ENCODE results near the gene MED15.
A peak's percentile ranks its signal among the peaks of the same experiment; 100 is the strongest.
"Not testable (repeated sequence)": the region's sequence is repeated elsewhere in the genome, so short reads cannot be mapped to it uniquely, and the experiment has no call there.

Gene MED15

DNA sequence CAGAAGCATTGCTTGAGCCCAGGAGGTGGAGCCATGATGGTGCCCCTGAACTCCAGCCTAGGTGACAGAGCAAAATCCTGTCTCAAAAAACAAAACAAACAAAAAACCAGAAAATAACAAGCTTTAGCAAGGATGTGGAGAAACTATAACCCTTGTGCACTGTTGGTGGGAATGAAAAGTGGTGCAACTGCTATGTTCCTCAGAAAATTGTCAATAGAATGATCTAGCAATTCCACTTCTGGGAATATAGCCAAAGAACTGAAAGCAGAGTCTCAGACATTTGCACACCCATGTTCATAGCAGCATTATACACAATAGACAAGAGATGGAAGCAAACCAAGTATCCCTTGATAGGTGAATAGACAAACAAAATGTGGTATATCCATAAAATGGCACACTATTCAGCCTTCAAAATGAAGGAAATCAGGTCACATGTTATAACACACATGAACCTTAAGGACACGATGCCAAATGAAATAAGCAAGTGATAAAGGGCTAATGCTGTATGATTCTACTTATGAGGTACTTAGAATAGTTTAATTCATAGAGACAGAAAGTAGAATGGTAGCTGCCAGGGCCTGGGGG, 27.7 kb upstream of the MED15 start:
- no peak for DNase-seq (ENCODE audit: low read depth in 2 of 3, low spot score in 2 of 3)

DNA sequence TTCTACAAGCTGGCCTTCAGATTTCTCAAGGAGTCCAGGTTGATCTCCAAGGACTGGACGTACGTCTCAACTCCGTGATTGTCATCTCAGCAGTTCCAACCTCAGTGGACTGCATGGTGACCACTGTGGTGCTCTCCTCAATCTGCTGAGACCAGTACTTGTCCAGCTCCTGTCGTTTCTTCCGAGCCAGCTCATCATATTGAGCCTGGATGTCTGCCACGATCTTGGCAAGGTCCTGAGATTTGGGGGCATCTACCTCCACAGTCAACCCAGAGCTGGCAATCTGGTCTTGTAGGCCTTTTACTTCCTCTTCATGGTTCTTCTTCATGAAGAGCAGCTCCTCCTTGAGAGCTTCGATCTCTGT, 24.3 kb upstream of the MED15 start:
- not testable (repeated sequence) for DNase-seq (ENCODE audit: low read depth in 2 of 3, low spot score in 2 of 3)

DNA sequence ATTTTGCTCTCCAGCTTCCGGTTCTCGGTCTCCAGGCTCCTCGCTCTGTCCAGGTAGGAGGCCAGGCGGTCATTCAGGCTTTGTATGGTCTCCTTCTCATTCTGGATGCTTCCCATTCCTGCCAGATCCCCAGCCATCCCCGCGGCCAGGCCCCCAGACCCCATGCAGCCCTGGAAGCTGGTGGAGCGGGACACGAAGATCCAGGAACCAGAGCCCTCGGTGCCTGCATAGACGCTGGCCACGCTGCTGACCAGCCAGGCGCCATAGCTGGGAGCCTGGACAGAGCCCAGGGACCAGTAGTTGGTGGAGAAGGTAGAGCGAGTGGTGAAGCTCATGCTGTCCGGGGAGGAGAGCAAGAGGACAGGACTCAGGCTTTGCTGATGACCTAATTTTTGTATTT, 23.6 kb upstream of the MED15 start:
- no peak for DNase-seq (ENCODE audit: low read depth in 2 of 3, low spot score in 2 of 3)

DNA sequence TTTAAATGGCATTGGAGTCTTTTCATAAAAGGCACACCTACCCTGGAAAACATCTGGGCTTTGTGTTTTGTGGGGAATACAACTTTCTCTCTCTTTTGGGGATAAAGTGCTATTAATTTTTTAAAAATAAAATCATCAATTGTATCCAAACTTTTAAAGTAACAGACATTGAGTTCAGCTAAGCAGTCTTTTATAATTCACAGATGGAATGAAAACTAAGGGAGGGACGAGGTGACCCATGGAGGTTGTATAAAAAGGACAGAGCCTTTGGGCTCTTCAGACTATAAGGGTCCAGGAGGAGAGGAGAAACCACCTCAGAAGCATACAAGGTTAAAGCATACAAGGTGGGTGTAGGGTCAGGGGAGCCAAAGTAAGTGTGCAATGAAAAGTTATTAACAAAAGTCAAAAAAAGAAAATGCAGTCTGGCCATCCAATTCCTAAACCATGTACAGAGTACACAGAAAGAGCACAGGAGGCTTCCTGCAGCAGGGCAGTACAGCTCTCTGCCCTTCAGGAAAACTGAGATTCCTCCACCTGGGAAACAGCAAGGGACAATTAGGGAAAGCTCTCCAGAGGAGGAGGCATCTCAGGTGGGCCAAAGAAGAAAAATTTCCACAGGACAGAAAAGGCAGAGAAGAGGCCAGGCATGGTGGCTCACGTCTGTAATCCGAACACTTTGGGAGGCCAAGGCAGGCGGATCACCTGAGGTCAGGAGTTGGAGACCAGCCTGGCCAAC, 22.3 kb upstream of the MED15 start:
- DNase-seq (ENCODE audit: low read depth in 2 of 3, low spot score in 2 of 3) = no peak

DNA sequence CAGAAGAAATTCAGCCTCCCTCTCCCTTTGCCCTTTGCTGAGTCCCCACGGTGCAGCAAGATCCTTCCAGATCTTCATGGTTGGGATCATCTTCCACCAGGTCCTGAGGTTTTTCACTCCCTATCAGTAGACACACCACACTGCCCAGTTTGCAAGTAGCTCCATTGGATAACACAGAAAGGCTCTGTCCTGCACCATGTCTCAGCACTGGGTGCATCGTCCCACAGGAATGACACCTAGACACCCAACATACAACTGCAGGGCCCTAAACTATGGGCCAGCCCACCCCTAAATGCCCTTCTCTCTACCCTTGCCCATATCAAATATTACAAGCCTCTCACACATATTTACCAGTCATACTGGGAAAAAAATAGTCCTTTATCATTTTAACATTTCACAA, 21.2 kb upstream of the MED15 start:
- no peak for DNase-seq (ENCODE audit: low read depth in 2 of 3, low spot score in 2 of 3)

DNA sequence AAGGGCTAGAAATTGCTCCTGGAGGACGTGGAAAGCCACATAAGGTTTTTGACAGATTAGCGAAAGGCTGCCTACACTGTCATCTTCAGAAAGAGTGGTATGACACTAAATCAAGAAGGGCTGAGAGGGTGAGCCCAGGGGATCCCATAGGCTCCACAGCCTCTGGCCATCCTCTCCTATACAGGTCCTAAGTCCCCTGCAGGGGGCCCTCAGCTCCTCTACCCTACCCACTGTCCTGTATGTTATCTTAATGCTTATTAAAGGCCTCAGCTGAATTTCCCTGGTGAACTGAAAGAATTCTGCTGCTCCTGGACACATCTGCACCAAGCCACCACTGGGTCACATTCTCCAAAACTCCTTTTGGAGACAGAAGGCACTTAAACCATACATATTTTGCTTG, 19.7 kb upstream of the MED15 start:
- DNase-seq (ENCODE audit: low read depth in 2 of 3, low spot score in 2 of 3) = no peak

DNA sequence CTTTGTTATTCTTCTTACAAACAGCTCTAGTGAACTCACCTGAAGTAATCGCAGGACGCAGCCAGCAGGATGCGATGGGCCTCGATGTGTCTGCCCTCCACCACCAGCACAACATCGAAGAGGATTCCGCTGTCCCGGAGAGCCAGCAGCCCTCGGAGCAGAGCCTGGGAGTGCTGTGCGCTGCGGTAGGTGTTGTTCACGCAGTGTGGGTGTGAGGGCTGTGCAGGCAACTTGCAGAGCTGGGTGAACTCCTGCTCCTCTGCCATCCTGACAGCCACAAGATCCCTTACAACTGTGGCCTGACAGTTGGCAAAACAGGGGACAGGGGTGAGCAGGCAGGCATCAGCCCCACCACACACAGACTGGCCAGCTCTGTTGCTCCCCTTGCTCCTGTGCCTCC, 18.5 kb upstream of the MED15 start:
- DNase-seq (ENCODE audit: low read depth in 2 of 3, low spot score in 2 of 3) = no peak

DNA sequence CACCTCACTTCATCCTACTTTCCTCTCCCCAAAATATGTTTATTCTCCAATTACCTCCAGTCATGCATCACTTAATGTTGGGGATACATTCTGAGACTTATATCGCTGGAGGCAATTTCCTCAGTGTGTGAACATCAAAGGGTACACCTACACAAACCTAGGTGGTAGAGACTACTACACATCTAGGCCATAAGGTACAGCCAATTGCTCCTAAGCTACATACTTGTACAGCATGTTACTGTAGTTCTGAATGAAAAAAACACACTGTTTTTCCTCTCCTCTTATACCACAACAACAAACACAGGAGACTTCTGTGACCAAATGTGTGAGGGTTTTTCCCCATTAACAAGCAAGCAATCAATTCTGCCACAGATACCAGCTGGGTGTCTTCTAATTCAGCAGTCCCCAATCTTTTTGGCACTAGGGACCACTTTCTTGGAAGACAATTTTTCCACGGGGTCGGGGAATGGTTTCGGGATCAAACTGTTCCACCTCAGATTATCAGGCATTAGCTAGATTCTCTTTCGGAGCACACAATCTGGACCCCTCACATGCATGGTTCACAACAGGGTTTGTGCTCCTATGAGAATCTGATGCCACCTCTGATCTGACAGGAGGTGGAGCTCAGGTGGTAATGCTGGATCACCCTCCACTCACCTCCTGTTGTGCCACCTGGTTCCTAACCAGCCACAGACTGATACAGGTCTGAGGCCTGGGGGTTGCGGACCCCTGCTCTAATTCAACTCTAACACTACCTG, 17.0 kb upstream of the MED15 start:
- no peak for DNase-seq (ENCODE audit: low read depth in 2 of 3, low spot score in 2 of 3)

DNA sequence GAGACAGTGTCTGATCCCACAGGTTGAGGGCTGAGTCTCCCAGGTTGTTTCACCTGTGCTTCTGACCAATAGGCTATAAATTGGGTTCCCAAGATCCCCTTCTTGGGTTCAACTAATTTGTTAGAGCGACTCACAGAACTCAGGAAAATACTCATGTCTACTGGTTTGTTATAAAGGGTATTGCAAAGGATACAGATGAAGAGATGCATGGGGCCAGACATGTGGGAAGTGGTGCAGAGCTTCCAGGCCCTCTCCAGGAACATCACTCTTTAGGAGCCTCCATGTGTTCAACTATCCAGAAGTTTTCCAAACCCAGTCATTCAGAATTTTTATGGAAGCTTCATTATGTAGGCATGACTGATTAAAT, 16.5 kb upstream of the MED15 start:
- DNase-seq (ENCODE audit: low read depth in 2 of 3, low spot score in 2 of 3) = no peak

DNA sequence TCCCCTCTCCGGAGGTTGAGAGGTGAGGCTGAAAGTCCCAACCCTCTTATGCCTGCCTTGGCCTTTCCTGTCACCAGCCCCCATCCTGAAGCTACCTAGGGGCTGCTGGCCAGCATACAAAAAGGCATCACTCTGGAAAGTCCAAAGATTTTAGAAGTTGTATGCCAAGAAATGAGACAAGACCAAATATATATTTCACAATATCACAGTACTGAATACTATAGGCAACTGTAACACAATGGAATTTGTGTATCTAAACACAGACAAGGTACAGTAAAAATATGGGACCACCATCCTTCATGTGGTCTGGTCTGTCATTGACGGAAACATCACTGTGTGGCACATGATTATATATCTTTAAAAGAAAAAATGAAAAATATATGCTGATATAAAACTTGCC, 16.1 kb upstream of the MED15 start:
- no peak for DNase-seq (ENCODE audit: low read depth in 2 of 3, low spot score in 2 of 3)

DNA sequence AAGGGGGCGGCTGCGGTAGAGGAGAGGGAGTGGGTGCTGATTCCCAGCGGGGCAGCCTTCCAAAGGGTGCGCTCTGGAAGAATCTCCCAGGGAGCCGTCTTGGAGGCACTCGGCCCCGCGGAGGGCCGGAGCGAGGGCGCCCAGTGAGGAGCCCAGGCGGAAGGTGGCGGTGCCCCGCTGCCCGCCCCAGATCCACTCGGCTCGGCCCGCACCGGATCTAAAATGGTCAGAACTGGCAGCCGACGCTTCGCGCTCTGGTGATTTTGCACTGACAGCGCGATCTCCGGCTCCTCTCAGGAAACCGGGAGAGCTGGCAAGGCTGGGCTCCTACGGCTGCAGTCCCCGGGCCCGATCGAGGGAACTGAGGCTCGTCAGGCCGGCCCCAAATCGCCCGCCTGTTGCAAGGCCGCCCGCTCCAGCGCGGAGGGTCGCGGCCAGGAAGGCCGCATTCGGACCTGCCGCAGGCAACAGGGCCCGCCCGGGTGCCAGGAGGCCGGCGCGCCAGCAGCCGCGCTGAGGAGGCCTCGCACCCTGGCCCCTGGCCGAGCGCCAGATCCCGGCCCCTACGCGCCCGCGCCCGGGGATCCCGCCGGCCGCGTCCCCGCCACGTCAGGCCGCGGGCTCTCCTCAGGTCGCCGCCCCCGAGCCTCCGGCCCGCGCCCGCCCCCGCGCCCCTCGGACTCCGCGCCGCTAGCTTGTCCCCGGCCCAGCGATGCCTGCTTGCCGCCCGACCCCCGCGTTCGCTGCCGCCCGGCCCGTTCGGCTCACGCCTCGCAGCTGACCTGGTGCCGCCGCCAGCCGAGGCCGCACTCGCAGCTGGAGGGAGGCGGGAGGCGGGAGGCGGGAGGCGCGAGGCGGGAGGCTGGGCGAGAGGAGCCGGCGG, 12.2 kb upstream of the MED15 start, which contains the start of gene KLHL22:
Gene KLHL22 (minus strand): TSS at position 818 of the 883 bp plus-strand sequence. CDS start 6,584 bp downstream, outside the sequence.
- no peak for DNase-seq (ENCODE audit: low read depth in 2 of 3, low spot score in 2 of 3)

DNA sequence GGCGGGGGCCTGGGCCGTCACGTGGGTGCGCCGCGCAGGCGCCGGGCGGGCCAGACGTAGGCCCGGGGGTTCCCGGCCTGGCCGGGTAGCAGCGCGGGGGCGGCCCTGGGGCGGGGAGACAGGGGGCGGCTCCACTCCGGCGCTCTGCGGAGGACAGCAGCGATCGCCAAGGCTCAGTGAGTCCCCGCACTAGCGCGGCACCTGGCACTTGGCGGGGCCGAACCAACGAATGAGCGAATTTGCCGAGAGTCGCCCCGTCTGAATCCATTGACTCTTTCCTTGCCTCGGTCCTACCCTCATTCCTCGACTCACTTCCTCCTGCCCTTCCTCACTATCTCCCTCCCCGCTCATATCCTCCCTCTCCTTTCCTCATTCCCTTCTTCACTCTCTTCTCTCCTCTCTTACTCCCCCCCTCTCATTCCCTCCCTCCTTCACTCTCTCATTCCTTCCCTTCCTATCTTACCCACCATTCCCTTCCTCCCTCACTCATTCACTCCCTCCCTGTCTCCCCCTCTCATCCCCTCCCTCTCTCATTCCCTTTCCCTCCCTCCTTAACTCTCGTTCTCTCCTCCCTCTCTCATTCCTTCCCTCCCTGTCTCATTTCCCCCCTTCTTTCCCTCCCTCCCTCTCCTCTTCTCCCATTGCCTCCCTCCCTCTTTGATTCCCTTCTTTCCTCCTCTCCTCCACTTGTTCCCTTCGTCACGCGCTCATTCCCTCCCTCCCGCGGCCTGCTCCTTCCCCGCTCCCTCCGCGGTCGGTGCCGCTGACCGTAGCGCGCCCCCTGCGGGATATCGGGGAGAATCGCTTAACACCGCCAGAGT, 11.3 kb upstream of the MED15 start:
- DNase-seq (ENCODE audit: low read depth in 2 of 3, low spot score in 2 of 3) = peak; percentile 69 to 88 (median 76)

DNA sequence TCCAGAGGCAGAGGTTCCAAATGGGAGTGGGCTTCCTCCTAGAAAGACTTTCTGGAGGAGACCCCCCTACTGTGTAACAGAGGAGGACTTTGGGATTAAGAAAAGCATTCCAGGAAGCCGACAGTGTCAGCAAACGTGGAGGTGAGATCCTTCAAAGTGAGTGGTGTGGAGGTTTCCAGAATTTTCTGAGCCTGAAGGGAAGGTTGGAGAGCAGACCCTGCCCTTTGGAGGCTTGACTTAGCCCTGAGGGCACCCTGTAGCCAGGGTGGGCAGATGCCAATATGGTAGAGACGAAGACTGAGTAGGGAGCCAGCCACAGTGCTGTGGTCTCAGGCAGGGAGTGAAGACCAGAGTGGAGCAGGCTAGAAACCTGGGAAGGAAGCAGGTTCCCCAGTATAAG, 10.0 kb upstream of the MED15 start:
- DNase-seq (ENCODE audit: low read depth in 2 of 3, low spot score in 2 of 3) = no peak

DNA sequence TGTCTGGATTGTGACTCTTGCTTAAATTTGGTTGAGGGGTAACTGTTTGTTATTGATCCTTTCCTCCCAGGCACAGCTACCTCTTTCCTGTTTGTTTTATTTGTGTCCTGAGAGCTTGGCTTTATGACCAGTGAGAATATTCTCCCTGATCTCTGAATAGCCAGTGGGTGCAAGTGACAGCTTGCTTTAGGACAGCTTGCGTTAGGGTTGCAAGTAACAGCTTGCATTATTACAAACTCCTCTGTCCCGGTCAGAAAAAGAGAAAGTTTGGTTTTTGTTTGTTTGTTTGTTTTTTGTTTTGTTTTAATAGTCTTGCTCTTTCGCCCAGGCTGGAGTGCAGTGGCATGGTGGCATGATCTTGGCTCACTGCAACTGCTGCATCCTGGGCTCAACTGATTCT, 8.5 kb upstream of the MED15 start:
- no peak for DNase-seq (ENCODE audit: low read depth in 2 of 3, low spot score in 2 of 3)

DNA sequence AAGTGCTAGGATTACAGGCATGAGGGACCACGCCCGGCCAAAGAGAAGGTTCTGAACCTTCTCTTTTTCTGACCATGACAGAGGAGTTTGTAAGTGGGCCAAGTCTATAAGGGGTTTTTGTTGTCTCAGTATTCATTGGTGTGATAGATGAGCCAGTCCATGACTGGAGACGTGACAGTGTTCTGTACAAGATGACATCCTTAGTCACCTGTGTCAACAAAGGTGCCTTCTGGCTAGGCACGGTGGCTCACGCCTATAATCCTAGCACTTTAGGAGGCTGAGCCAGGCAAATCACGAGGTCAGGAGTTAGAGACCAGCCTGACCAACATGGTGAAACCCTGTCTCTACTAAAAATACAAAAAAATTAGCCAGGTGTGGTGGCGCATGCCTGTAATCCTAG, 7.6 kb upstream of the MED15 start:
- DNase-seq (ENCODE audit: low read depth in 2 of 3, low spot score in 2 of 3) = no peak

DNA sequence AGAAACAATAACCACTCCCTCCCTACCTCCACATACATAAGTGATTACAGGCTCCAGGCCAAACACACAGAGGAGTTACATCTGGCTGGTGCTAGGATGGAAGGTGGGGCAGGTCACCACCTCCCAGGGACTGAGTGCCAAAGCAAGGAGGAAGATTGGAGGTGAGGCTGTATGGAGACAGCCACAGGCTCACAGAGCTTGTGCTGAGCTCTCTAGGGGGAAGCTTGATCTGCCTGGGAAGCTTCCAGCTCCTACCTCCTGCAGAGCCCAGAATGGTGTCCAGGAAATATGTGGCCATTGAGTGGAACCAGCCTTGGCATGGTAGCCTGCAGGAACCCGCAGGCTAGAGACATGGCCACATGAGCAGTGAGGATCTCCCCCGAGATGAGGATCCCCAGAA, 3.6 kb upstream of the MED15 start:
- no peak for DNase-seq (ENCODE audit: low read depth in 2 of 3, low spot score in 2 of 3)

DNA sequence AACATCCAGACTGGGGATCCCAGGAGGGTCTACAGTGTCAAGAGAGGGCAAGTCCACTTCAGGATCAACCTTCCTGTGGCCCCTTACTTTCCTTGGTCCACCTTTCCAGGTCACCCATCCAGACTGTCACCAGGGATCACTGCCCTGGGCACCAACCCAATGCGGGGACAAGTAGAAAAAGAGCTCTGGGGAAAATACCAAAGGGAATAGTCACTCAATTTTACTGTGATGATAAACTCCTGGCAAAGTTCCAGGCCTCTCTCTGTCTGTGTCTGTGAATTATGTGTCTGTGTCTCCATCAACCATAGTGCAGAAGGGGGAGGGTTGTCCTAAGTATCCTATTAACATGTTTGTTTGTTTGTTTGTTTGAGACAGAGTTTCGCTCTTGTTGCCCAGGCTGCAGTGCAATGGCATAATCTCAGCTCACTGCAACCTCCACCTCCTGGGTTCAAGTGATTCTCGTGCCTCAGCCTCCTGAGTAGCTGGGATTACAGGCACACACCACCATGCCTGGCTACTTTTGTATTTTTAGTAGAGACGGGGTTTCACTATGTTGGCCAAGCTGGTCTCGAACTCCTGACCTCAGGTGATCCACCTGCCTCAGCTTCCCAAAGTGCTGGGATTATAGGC, 3.0 kb upstream of the MED15 start:
- DNase-seq (ENCODE audit: low read depth in 2 of 3, low spot score in 2 of 3) = not testable (repeated sequence)

DNA sequence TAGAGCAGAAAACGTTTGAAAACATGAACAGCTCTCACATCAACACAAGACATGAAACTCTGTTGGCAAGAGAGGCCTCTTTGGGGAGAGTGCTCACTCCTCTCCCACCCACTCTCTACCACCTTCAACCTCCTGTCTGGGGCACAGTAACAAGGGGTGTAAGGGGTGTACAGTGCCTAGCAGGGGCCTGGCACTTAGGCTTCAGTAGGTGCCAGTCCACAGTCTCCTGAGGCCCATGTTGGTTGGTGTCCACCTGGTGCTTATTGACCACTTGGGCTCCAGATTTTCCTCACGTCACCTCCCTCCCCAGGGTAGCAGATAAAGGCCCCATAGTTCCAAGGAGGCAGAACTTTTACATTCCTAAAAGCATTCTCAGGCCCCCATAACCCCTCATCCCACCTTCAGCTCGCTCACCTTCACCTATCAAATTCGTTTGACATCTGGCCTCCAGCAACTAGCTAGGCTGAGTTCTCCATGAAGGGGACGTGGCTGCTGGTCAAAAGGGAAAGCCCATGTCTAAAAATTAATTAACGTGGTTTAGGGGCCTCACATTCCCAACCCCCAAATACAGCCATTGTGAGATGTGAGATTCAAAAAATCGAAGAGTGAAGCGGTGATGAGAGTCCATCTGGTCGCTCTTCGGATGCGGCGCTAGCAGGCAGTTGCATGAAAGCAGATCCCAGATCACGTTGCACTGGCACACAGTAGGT, 712 bp upstream of the MED15 start:
- DNase-seq (ENCODE audit: low read depth in 2 of 3, low spot score in 2 of 3) = no peak

DNA sequence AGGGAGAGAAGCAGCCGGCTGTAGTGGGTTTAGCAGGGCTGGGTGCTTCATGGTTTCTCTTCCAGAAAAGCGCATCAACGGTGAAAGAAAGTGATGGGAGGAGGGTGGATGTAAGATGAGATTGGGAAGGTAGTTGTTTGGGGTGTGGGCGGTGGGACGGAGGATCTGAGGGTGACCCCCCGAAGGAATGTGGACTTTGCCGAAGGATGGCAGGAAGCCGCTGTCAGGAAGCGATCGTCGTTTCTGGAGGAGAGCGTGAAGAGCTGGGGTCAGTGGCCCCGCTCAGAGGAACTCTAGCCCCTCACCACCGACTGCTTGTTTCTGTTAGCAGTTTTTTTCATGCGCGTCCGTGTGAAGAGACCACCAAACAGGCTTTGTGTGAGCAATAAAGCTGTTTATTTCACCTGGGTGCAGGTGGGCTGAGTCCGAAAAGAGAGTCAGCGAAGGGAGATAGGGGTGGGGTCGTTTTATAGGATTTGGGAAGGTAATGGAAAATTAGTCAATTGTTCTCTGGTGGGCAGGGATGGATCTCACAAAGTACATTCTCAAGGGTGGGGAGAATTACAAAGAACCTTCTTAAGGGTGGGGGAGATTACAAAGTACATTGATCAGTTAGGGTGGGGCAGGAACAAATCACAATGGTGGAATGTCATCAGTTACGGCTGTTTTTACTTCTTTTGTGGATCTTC, 801 bp downstream of the MED15 start:
- DNase-seq (ENCODE audit: low read depth in 2 of 3, low spot score in 2 of 3) = not testable (repeated sequence)
